GM18870 (cell line): ENCODE data around the gene LGALS7.
"Not testable (repeated sequence)": the region's sequence is repeated elsewhere in the genome, so short reads cannot be mapped to it uniquely, and the experiment has no call there.

Experiments used
- ATAC-seq: cut with Tn5 transposase; IDR thresholded peaks from one replicate; pipeline ENCODE4 v1.9.1; 2021; ENCODE audit warnings: moderate library complexity; ENCODE audit not compliant: unreplicated experiment

Gene LGALS7

DNA sequence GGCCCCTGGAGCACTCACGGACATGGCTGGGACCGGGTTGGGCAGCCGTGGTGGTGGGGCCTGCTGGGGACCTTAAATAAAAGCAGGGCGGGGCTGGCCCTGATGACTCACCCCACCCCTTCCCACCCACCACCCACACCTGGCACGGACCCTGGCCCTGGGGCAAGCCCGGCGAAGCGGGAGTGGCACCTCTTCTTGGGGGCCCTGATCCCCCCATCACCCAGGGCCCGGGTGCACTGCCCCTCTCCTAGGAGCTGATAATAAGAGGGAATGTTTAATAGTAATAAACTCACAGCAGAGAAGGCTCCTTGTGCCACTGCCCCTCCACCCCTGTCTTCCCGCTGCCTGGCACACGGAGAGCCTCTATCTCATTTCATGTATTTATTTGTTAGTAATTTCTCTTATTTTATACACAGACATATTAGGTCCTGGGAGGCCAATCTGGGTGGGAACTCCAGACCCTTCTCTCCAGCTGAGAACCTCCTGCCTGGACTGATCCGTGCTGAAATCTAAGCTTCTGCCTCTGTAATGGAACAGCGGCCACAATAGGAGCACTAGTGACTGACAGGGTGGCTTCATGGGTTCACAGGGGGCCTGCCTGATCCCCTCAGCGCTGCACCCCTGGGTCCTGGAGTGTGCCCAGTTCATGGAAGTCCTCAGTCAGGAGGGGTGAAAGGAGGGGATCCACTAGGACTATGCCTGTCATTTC is at the start of gene LGALS7:
TSS of gene LGALS7 (minus strand) at position 49 of the 709 bp plus-strand sequence. CDS start at position 24, 25 bp downstream.
- ATAC-seq = no peak

DNA sequence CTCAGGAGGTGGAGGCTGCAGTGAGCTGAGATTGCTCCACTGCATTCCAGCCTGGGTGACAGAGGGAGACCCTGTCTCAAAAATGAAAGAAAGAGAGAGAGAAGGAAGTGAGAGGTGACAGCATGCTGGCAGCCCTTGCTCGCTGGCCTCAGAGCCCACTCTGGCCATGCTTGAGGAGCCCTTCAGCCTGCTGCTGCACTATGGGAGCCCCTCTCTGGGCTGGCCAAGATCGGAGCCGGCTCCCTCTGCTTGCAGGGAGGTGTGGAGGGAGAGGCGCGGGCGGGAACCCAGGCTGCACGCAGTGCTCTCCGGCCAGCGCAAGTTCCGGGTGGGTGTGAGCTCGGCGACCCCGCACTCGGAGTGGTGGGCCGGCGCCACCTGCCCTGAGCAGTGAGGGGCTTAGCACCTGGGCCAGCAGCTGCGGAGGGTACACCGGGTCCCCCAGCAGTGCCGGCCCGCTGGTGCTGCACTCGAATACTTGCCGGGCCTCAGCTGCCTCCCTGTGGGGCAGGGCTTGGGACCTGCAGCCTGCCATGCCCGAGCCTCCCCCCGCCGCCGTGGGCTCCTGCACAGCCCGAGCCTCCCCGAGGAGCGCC is 48.0 kb upstream of the LGALS7 start:
- ATAC-seq = not testable (repeated sequence)

DNA sequence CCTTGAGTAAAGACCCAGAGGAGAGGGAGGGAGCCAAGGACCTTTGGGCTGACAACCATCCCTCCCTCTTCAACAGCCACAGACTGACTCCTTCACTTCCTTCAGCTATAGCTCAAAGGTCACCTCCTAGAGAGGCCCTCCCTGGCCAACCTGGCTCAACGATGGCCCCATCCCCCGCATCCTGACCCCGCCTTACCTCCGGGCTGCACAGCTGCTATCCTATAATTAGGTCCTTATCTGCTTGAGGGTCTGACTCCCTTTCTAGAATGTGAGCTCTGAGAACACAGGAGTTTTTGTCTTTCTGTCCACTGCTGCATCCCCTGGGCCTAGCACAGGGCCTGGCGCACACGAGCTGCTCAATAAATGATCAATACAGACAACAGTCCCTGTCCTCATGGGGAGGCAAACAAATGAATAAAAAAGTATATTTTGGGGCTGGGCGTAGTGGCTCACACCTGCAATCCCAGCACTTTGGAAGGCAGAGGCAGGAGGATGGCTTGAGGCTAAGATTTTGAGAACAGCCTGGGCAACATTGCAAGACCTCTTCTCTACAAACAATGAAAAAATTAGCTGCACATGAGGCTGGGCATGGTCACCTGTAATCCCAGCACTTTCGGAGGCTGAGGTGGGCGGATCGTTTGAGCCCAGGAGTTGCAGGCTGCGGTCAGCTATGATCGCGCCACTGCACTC is 46.1 kb upstream of the LGALS7 start:
- ATAC-seq = no peak

DNA sequence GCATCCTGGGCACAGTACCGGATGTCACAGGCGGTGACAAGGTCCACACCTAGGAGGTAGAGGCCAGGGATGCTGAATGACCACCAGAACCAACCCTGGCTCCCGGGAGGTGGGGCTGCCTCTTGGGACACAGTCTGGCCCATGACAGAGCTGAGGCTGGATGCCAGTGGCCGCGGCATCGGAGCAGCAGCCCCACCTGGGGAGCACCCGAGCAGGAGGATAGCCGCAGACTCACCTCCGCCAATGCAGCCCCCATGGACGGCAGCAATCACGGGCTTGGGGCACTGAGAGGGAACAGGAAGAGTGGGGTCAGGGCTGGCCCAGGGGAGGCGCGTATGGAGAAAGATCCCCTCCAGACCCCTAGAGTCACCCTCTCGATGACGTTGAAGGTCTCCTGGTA is 43.8 kb upstream of the LGALS7 start:
- no peak for ATAC-seq

DNA sequence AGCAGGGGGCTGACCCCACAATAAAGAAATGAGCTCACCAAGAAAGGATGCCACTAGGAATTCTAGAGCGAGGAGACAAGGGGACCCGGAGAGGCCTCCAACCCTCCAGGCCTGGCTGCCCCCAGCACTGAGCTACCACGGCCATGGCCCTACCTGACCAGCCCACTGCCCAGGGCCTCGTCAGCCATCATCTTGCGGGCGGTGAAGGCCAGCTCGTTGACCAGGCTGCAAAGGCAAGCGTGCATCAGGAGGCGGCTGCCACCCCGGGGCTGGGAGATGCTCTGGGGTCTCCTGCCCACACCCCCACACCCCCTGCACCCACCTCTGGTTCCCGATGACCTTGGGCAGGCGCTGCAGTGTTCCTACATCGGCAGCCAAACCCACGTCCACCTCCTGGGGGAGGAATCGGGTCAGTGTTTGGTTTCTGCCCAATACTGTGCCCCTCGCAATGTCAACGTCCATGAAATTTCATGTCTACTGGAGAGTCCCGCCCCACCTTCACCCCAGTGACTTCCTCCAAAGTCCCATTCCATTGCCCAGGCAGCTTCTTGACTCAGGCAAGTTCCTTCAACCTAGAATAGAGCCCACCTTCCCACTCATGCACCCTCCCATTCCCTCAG is 42.9 kb upstream of the LGALS7 start:
- no peak for ATAC-seq

DNA sequence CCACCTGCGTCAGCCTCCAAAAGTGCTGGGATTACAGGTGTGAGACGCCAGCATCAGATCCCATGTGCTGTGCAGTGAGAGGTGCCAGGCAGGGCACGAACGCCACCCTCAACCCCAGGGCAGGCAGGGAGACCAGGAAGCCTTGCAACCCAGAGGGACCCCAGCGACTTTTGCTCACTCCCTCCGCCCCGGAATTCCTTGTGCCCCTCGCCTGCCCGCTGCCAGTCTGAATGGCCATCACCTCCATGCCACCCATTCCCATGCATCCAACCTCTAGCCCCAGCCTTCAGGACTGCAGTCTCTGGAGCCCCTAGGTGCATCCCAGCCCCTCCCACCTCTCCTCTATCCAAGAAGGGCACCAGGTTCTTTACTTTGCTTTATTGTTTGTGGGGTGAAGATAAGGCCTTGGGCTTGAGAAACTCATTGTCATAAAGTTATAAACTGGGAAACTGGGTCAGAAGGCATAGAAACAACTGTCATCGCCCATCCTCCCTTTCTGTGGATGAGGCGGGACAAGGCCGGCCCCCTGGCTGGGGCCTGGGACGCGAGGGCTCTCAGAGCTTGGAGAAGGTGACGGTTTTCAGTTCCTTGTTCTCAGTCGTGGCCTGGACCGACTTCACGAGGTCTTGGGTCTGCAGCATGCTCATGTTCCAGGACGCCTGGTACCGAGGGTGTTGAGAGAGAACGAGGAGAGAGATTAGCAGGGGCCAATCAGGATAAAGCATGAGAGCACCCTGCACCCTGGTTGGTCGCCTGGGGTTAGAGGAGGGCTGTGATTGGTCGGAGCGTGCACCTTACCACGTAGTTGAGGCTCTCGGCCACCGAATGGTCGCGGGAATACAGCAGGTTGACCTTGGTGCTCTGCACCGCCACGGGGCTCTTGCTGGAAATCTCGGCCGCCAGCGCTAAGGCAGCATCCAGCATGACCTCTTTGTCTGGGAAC is 42.0 kb upstream of the LGALS7 start:
- no peak for ATAC-seq

DNA sequence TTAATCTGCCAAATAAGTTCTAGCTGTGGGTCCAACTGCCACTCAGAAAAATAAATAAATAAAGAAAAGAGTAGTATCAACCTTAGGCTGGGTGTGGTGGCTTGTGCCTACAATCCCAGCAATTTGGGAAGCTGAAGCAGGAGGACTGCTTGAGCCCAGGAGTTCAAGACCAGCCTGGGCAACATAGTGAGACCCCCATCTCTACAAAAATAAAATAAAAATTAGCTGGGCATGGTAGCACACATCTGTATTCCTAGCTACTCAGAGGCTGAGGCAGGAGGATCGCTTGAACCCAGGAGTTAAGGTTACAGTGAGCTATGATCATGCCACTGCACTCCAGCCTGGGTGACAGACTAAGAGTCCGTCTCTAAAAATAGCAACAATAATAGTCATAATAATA is 40.6 kb upstream of the LGALS7 start:
- not testable (repeated sequence) for ATAC-seq

DNA sequence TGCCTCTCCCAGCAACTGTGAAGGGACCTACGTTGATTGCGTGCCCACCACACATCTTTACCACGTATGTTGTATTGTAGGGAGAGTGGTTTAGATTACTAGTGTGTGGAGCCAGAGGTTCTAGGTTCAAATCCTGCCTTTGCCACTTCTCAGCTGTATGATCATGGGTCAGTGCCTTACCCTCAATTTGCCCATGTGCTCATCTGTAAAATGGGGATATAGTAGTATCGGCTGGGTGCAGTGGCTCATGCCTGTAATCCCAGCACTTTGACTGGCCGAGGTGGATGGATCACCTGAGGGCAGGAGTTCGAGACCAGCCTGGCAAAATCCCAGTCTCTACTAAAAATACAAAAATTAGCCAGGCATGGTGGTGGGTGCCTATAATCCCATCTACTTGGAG is 40.0 kb upstream of the LGALS7 start:
- ATAC-seq = no peak

DNA sequence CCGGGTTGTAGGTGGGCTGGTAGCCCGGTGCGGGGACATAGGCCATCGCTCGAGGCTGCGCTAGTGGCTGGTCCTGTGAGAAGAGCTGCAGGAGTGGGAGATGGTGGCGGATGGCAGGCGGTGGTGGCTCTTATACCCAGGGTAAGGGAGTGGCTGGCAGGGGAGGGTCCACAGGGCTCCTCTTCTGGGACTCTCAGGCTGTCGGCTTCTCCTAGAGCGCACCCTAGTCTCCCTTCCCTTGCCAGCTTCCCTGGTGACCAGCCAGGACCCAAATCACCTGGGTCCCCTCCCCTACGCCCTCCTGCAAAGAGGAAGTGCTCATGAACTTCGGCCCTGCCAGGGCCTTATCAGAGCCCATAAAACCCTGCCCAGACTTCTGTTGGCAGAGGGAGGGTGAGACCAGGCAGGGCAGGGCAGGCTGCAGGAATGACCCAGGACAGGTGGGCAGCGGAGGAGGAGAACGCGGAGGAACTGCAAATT is 39.6 kb upstream of the LGALS7 start, which contains the start of gene LGALS4:
TSS of gene LGALS4 (minus strand) at position 105 of the 480 bp plus-strand sequence. CDS start at position 46, 59 bp downstream.
- ATAC-seq = no peak

DNA sequence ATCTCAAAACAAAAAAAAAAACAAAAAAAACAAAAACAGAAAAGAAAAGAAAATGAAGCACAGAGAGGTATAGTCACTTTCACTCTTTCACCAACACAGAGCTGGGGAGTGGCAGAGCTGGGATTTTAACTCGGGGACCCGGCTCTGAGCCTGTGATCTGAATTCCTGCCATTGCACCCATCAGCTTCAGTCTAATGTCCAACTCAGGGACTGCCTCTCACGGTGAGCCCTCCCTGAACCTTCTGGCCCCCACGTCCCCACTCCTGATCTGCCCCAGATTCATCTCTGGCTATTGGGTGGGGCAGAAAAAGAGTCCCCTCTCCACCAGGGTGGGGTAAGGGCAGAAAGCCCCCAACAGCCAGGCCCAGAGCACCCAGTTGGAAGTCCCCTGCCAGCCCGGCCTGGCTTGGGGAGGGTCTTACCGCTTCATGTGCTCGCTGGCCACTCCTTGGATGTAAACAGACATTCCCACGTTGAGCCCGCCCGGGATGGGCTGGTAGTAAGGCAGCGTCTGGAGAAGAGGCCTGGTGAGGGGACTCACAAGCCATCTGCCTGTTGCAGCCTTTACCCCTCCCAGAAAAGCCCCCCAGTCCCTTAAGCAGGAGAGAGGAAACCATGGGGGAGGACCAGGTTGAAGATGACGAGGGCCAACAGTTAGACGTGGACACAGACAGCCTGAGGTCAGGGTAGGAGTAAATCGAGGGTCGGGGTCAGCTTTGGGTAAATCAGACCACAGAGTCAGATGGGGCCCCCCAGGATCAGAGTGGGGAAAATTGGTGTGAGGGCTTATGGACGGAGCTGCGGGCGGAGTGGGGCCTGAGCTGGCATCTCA is 38.9 kb upstream of the LGALS7 start:
- ATAC-seq = no peak

DNA sequence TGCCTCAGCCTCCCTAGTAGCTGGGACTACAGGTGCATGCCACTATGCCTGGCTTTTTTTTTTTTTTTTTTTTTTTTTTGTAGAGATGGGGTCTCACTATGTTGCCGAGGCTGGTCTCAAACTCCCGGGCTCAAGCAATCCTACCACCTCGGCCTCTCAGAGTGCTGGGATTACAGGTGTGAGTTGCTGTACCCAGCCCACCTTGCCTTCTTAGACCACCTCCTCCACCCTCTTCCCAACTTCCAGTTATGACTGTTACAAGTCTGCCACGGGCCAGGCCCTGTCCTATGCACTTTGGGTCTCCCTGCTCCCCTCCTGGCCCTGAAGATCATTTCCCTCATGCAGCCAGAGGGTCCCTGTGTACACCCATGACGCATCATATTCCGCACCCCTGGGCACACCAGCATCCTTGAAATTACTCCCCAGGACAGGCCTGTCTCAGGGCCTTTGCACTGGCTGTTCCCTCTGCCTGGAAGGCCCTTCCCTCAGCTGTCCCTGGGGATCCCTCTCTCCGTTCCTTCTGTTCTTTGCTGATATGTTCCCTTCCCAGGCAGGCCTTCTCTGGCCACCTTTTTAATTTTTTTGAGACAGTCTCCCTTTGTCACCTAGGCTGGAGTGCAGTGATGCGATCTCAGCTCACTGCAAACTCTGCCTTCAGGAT is 36.4 kb upstream of the LGALS7 start:
- ATAC-seq = no peak

DNA sequence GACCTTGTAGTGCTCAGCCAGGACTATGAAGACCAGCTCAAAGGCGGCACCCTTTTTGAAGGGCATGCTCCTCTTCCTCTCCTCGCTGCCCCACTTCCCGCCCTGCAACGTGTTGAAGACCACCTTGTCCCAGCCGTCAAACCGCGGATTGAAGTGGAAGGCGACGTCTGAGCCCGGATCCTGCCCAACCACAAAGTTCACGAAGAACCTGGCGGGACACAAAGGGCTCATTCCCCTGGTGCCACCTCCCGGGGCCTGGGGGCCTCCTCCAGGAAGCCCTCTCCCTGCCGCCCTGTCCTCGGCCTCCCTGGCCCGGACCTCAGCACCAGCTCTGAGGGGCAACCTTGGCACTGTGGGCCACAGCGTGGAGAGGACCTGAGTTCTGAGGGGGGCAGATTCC is 35.4 kb upstream of the LGALS7 start:
- ATAC-seq = no peak

DNA sequence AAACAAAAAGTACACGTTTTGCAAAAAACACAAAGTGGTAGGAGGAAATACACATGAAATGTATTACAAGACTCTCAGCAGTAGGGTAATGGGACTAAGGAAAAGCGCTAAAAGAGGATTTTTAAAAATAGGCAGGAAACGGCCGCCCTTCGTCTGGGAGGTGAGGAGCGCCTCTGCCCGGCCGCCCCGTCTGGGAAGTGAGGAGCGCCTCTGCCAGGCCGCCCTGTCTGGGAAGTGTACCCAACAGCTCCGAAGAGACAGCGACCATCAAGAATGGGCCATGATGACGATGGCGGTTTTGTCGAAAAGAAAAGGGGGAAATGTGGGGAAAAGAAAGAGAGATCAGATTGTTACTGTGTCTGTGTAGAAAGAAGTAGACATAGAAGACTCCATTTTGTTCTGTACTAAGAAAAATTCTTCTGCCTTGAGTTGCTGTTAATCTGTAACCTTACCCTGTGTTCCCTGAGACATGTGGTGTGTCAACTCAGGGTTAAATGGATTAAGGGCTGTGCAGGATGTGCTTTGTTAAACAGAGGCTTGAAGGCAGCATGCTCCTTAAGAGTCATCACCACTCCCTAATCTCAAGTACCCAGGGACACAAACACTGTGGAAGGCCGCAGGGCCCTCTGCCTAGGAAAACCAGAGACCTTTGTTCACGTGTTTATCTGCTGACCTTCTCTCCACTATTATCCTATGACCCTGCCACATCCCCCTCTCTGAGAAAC is 34.2 kb upstream of the LGALS7 start:
- not testable (repeated sequence) for ATAC-seq

DNA sequence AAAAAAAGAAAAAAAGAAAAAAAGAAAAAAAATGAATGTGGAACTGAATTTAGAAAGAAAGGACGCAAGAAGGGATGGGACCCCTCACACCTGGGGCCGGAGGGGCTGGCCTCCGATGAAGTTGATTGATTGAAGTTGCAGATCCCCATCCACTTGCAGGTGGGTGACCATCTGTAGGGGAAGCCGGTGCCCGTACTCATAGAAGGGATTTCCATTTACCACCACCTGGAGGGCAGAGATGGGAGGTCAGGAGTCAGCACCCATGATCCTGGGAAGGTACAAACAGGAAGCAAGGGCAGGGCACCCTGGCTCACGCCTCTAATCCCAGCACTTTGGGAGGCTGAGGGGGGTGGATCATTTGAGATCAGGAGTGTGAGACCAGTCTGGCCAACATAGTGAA is 33.1 kb upstream of the LGALS7 start:
- ATAC-seq = no peak

DNA sequence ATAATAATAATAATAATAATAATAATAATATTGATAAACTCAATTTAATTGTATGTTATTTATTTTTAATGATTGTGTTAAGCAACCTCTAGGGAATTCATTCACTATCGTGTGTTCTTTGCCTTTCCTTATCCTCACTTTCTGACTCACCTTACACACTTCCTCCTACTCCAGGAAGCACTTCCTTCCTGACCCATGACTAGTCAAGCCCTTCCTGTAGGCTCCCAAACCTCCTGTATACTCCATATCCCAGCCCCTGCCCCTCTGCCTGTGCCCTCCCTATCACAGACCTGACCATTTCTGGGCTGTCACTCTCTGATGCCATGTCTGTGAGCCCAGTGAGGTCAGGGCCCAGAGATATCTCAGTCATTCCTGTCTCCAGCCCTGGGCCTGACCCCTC is 31.9 kb upstream of the LGALS7 start:
- no peak for ATAC-seq

DNA sequence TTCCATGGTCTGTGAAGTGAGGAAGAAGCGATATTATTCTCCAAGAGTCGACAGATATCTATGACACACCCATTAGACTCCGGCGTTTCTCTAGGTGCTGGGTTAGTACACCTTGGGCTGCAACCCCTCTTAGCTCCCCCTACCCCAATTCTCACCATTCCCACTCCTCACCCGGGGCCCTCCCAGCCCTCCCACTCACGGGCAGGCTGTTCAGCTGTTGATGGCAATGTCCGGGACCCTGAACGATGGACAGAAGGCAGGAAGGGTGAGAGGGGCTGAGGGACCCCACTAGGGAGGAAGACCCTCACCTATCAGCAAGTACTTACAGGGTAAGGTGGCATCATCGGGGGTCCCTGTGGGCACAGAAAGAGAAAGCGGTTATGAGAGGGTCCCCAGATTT is 30.2 kb upstream of the LGALS7 start:
- no peak for ATAC-seq

DNA sequence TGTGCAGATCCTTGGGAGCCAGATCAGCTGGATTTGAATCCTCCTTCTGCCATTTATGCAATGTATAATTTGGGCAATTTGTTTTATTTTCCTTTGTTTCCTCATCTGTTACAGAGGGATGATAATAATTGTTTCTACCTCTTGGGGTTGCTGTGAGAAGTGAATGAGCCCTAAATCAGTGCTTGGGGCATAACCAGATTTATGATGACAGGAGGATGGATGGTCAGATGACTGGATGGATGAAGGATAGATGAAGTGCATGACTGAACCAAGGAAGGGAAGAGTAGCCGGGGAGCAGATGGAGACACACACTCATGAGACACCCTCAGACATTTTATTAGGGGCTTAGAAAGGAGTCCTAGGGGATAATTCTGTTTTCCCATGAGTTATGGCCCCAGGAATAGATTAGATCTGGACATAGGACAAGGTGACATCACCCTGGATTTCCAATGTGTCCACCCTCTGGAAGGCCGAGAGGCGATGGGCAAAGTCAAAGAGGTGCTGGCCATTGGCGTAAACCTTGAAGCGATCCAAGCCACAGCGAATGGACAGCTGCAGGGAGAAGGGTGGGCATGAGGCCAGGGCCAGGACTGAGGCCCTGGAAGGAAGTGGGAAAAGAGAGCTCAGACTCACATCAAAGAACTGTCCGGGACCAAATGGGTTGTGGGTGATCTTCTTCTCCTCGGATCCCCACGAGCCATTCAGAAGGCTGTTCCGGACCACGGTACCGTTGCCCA is 28.2 kb upstream of the LGALS7 start:
- no peak for ATAC-seq
